Karpas-422 (cell line): ENCODE data around the gene EFCAB14. TPM values are rescaled to one million over a fixed set of nuclear protein-coding genes. Genes with fewer than 3 reads are reported as not detected.

ENCODE experiments used
- DNase-seq: peaks from one replicate; pipeline ENCODE4 v3.0.0-alpha.2; 2015
- H2AFZ ChIP-seq: fragments of 200-600 bp; sonication (generic); 2 replicates; pipeline ENCODE4 v1.6.1; 2014; ENCODE audit warnings: antibody characterized with exemption, low read length, mixed read lengths
- H3K27ac ChIP-seq: fragments of 200-600 bp; sonication (generic); 2 replicates; pipeline ENCODE4 v1.5.1; 2014; ENCODE audit warnings: mild to moderate bottlenecking, low read length, moderate library complexity
- H3K27me3 ChIP-seq: fragments of 200-600 bp; sonication (generic); 2 replicates; pipeline ENCODE4 v1.6.1; 2014; ENCODE audit warnings: low read length, mixed read lengths
- H3K36me3 ChIP-seq: fragments of 200-600 bp; sonication (generic); 2 replicates; pipeline ENCODE4 v1.6.1; 2014; ENCODE audit warnings: low read length, mixed read lengths; ENCODE audit not compliant: insufficient read depth
- H3K4me1 ChIP-seq: fragments of 200-600 bp; sonication (generic); 2 replicates; pipeline ENCODE4 v1.6.1; 2014; ENCODE audit warnings: mild to moderate bottlenecking, low read length, mixed read lengths
- H3K4me2 ChIP-seq: fragments of 200-600 bp; sonication (generic); 2 replicates; pipeline ENCODE4 v1.6.1; 2014; ENCODE audit warnings: low read length, low read depth, mild to moderate bottlenecking; ENCODE audit not compliant: poor library complexity, severe bottlenecking
- H3K4me3 ChIP-seq: fragments of 200-600 bp; sonication (generic); 2 replicates; pipeline ENCODE4 v1.5.1; 2014; ENCODE audit warnings: mild to moderate bottlenecking, antibody characterized with exemption, low read length, mixed read lengths
- H3K79me2 ChIP-seq: fragments of 200-600 bp; sonication (generic); 2 replicates; pipeline ENCODE4 v1.6.1; 2014; ENCODE audit warnings: mild to moderate bottlenecking, low read length, mixed read lengths
- H3K9ac ChIP-seq: fragments of 200-600 bp; sonication (generic); 2 replicates; pipeline ENCODE4 v1.6.0; 2014; ENCODE audit warnings: low read length
- H3K9me2 ChIP-seq: fragments of 200-600 bp; sonication (generic), shearing (Covaris generic); replicated peaks from 2 replicates; pipeline ENCODE4 v1.6.0; 2014; ENCODE audit warnings: mild to moderate bottlenecking, low read length, moderate library complexity; ENCODE audit not compliant: insufficient read depth
- H3K9me3 ChIP-seq: fragments of 300-700, 200-600 bp; sonication (generic); 2 replicates; pipeline ENCODE4 v1.6.1; 2014; ENCODE audit warnings: low read length, mixed read lengths
- H4K20me1 ChIP-seq: fragments of 200-600 bp; sonication (generic); 2 replicates; pipeline ENCODE4 v1.6.1; 2014; ENCODE audit warnings: mild to moderate bottlenecking, antibody characterized with exemption, low read length, low read depth; ENCODE audit not compliant: insufficient read depth
- total RNA-seq: library from RNA; depleted of rRNA; stranded (reverse); fragments of >200 nt; shearing (Covaris generic); gene quantifications from 2 replicates; pipeline ENCODE4 v1.2.3, GENCODE V29; 2014; ENCODE audit warnings: low replicate concordance

Gene EFCAB14
- total RNA-seq, 1 experiment from 2014 or later: 75.0 TPM

GRCh38 chr1:46676531-46676930, 42.4 kb downstream of the EFCAB14 start:
- Histone ChIP-seq H3K4me3 (no peak overlapping the region), H4K20me1 (no peaks in the 10 kb centered on the region), H3K9me2 (no peaks in the 10 kb centered on the region), H3K9ac (no peak overlapping the region), H2AFZ (no peak overlapping the region), H3K36me3 (peaks cover 30% of the 10 kb centered on the region), H3K4me2 (no peak overlapping the region), H3K79me2 (0 out of 2 replicates have a peak, but pooled peaks cover 2% of the 10 kb centered on the region), H3K9me3 (no peaks in the 10 kb centered on the region), H3K27ac (no peak overlapping the region), H3K27me3 (no peaks in the 10 kb centered on the region), H3K4me1 (no peaks in the 10 kb centered on the region)
- no peak for DNase-seq

- Histone ChIP-seq H3K4me1 (no peaks in the 10 kb centered on the region), H3K4me2 (no peak overlapping the region), H4K20me1 (no peaks in the 10 kb centered on the region), H2AFZ (no peak overlapping the region), H3K9me3 (no peaks in the 10 kb centered on the region), H3K9ac (no peak overlapping the region), H3K4me3 (no peak overlapping the region), H3K9me2 (no peaks in the 10 kb centered on the region), H3K79me2 (0 out of 2 replicates have a peak, but pooled peaks cover 2% of the 10 kb centered on the region), H3K36me3 (peaks cover 26% of the 10 kb centered on the region), H3K27me3 (no peaks in the 10 kb centered on the region), H3K27ac (no peak overlapping the region)
- DNase-seq: no peak
Measured at GRCh38 chr1:46675549-46676314, 43.2 kb downstream of the EFCAB14 start.

- H3K4me3 ChIP-seq: no peak overlapping the region
- no peak overlapping the region for H3K9ac ChIP-seq
- H3K4me2 ChIP-seq: no peak overlapping the region
- no peaks in the 10 kb centered on the region for H3K9me3 ChIP-seq
- H3K27ac ChIP-seq: no peak overlapping the region
- H2AFZ ChIP-seq: no peak overlapping the region
- no peaks in the 10 kb centered on the region for H4K20me1 ChIP-seq
- peaks cover 2% of the 10 kb centered on the region for H3K4me1 ChIP-seq
- H3K27me3 ChIP-seq: no peaks in the 10 kb centered on the region
- no peak for DNase-seq
- H3K79me2 ChIP-seq: no peaks in the 10 kb centered on the region
- no peaks in the 10 kb centered on the region for H3K9me2 ChIP-seq
- H3K36me3 ChIP-seq: peaks cover 11% of the 10 kb centered on the region; the same call in 1 of the 2 replicates
Measured at GRCh38 chr1:46673749-46674182, 45.1 kb downstream of the EFCAB14 start.

GRCh38 chr1:46672696-46673095, 46.2 kb downstream of the EFCAB14 start:
- no peaks in the 10 kb centered on the region for H3K27me3 ChIP-seq
- peaks cover 2% of the 10 kb centered on the region for H3K79me2 ChIP-seq
- H2AFZ ChIP-seq: no peak overlapping the region
- peaks cover 7% of the 10 kb centered on the region; the same call in 1 of the 2 replicates for H3K36me3 ChIP-seq
- no peaks in the 10 kb centered on the region for H3K9me2 ChIP-seq
- H3K4me2 ChIP-seq: no peak overlapping the region
- DNase-seq: no peak
- no peaks in the 10 kb centered on the region for H3K9me3 ChIP-seq
- H3K4me3 ChIP-seq: no peak overlapping the region
- no peaks in the 10 kb centered on the region for H4K20me1 ChIP-seq
- peaks cover 6% of the 10 kb centered on the region for H3K4me1 ChIP-seq
- no peak overlapping the region for H3K9ac ChIP-seq
- H3K27ac ChIP-seq: no peak overlapping the region

- H3K9me2 ChIP-seq: no peaks in the 10 kb centered on the region
- no peak within 1 kb of the TSS for H3K4me2 ChIP-seq
- peaks cover 14% of the 10 kb centered on the region for H3K79me2 ChIP-seq
- H3K9me3 ChIP-seq: no peaks in the 10 kb centered on the region
- H3K4me1 ChIP-seq: peaks cover 14% of the 10 kb centered on the region
- no peak within 1 kb of the TSS for H3K27ac ChIP-seq
- H3K4me3 ChIP-seq: no peak within 1 kb of the TSS
- DNase-seq: no peak
- no peaks in the 10 kb centered on the region for H3K27me3 ChIP-seq
- no peaks in the 10 kb centered on the region for H4K20me1 ChIP-seq
- H3K9ac ChIP-seq: no peak within 1 kb of the TSS
- H3K36me3 ChIP-seq: peaks cover 7% of the 10 kb centered on the region; the same call in 1 of the 2 replicates
- no peak within 1 kb of the TSS for H2AFZ ChIP-seq
Measured at GRCh38 chr1:46671554-46671953, 47.4 kb downstream of the EFCAB14 start, which contains the start of gene TEX38. TSS of gene TEX38 (plus strand) at chr1:46671854. CDS start at chr1:46671935, 81 bp downstream.

- Histone ChIP-seq H3K4me1 (peaks cover 22% of the 10 kb centered on the region), H3K4me2 (no peak overlapping the region), H3K27ac (no peak overlapping the region), H3K27me3 (no peaks in the 10 kb centered on the region), H3K9ac (no peak overlapping the region), H4K20me1 (no peaks in the 10 kb centered on the region), H3K9me2 (no peaks in the 10 kb centered on the region), H3K9me3 (no peaks in the 10 kb centered on the region), H3K36me3 (peaks cover 4% of the 10 kb centered on the region; the same call in 1 of the 2 replicates), H2AFZ (no peak overlapping the region), H3K79me2 (peaks cover 28% of the 10 kb centered on the region), H3K4me3 (no peak overlapping the region)
- no peak for DNase-seq
Measured at GRCh38 chr1:46670134-46670533, 48.8 kb downstream of the EFCAB14 start.

GRCh38 chr1:46667782-46668760, 50.8 kb downstream of the EFCAB14 start, which contains the start of gene ATPAF1:
TSS of gene ATPAF1 (minus strand) at chr1:46668364. CDS start at chr1:46668322, 42 bp downstream.
- H3K4me1 ChIP-seq: peaks cover 22% of the 10 kb centered on the region
- peak within 1 kb of the TSS; percentile 92 for H3K9ac ChIP-seq
- peak within 1 kb of the TSS; percentile 65 for H2AFZ ChIP-seq
- peak within 1 kb of the TSS; percentile 77 for H3K4me3 ChIP-seq
- peaks cover 39% of the 10 kb centered on the region for H3K79me2 ChIP-seq
- H3K9me3 ChIP-seq: no peaks in the 10 kb centered on the region
- DNase-seq: peak; percentile 94
- peaks cover 19% of the 10 kb centered on the region for H3K36me3 ChIP-seq
- no peaks in the 10 kb centered on the region for H3K27me3 ChIP-seq
- peak within 1 kb of the TSS; percentile 93 for H3K4me2 ChIP-seq
- no peaks in the 10 kb centered on the region for H3K9me2 ChIP-seq
- peak within 1 kb of the TSS; percentile 52 for H3K27ac ChIP-seq
- H4K20me1 ChIP-seq: no peaks in the 10 kb centered on the region
